Subcutaneous adipose tissue (tissue), 4 donors: Measurements from ENCODE around the gene TFPT. TPM values are rescaled to one million over a fixed set of nuclear protein-coding genes. Genes with fewer than 3 reads are reported as not detected.

Experiments used
- total RNA-seq, 4 donors: library from RNA; depleted of rRNA; stranded (reverse); fragments of >200 nt; gene quantifications; one replicate each; pipeline ENCODE4 v1.1.0, GENCODE V29; 2016
- TF ChIP-seq, protein P1 (sequence below): fragments of 450-650 bp; IDR thresholded peaks from one replicate; pipeline ENCODE4 v1.5.1; 2016; ENCODE audit warnings: low read depth, mild to moderate bottlenecking, control low read depth, antibody characterized with exemption, moderate library complexity

TFPT gene
- total RNA-seq: 10 to 100 TPM in 3 of 4 donors, 1 to 10 TPM in 1; 5.7 to 23.6 (median 16.6) TPM

- TF ChIP-seq, protein P1, sequence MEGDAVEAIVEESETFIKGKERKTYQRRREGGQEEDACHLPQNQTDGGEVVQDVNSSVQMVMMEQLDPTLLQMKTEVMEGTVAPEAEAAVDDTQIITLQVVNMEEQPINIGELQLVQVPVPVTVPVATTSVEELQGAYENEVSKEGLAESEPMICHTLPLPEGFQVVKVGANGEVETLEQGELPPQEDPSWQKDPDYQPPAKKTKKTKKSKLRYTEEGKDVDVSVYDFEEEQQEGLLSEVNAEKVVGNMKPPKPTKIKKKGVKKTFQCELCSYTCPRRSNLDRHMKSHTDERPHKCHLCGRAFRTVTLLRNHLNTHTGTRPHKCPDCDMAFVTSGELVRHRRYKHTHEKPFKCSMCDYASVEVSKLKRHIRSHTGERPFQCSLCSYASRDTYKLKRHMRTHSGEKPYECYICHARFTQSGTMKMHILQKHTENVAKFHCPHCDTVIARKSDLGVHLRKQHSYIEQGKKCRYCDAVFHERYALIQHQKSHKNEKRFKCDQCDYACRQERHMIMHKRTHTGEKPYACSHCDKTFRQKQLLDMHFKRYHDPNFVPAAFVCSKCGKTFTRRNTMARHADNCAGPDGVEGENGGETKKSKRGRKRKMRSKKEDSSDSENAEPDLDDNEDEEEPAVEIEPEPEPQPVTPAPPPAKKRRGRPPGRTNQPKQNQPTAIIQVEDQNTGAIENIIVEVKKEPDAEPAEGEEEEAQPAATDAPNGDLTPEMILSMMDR: no peak
Observed at GRCh38 chr19:54115109-54116063, at the start of gene TFPT, which contains the start of gene PRPF31. TSS of gene TFPT (minus strand) at chr19:54115657. CDS start at chr19:54115269, 388 bp downstream. TSS of gene PRPF31 (plus strand) at chr19:54115754. CDS start at chr19:54118279, 2,525 bp downstream.

DNA sequence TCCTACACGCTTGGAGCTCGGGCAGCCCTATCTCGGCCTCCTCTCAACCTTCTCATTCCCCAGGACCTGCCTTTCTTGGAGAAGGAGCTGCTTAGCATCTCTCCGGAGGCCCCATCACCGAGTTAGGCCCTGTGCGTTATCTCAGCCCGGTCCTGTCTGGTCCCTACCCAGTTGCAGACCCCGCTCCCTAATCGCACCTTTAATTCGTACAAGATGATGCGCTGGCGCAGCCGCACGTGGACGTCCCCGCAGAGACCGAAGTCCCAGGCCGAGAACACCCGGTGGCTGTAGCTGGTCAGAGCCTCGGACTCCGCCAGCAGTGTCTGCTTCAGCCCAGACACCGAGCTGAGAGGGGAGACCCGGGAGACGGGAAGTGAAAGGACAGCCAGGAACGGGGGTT is 49.8 kb upstream of the TFPT start:
- TF ChIP-seq, protein P1: no peak

DNA sequence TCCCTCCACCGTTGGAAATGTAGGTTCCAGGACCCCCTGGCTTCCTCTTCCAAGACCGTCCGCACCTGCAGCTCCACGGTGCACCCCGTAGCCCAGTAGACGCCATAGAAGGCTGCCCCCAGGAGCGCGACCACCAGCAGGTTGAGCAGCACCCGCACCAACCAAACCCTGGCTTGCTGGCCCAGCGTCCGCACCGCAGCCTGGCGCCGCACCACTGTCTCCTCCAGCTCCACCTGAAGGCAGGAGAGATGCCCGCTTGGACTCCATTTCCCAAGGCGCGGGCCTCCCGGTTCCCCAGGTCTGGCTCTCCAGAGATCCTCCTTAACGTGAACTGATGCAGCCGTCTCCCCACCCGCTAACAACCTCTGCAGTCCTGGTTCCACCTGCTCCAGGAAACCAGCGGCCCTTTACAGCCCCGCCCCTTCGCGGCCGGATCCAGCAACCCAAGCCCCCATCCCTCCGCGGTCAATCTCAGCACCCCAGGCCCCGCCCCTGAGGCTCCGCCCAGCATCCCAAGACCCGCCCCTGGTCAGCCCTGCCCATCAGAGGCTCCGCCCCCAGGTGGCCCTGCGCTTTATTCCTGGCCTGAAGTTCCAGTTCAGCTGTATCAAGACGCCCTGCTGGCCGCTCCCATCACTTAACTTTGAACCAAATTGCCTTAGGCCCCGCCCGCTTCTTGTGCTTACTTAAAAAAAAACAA is 49.1 kb upstream of the TFPT start:
- TF ChIP-seq, protein P1: no peak

DNA sequence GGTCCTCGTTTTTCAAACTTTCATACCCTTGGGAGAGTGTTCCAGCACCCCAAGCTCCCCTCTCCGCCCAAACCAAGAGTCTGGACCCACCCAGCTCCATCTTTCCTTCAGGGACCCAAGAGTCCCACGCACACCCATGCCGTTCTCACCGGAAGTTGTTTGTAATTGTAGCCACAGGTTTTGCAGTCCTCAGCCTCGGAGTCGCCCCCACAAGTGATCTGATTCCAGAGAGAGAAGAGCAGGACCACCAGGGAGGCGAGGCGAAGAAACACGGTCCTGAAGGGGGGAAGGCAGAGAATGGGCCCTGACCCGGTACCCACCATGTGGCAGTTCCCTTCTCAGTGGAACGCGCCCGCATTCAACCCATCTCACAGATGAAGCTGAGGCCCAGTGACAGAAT is 47.4 kb upstream of the TFPT start:
- TF ChIP-seq, protein P1: no peak

DNA sequence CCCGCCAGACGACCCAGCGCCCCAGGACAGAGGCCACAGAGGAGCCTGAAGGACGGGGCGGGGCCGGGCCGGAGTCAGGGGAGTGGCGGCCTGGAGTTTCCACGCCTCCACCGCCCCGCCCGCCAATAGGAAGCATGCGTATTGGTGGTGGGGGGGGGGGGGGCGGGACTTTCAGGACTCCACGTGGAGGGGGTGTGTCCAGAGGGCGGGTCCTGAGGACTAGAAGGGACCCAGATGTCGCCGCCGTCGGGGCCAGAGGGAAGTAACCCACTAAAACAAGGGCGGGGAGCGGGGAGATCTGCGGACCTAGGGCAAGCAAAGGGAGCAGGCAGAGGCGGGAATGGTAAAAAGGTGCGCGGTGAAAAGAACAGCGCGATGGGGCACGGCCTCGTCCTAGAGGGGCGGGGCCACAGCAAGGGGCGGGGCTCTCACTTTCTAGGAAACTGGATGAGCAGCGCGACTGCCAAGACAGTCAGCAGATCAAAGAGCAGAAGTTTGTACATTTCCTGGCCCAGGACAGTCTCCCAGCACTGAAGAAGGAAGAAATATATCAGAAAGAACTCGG is 46.9 kb upstream of the TFPT start:
- TF ChIP-seq, protein P1: no peak

- TF ChIP-seq, protein P1: no peak
Observed at GRCh38 chr19:54160854-54161253, 45.4 kb upstream of the TFPT start.
